ENCODE results near the gene ZFR2.

GRCh38 chr19:3808420-3809143 is 60.3 kb downstream of the ZFR2 start:
- TF ChIP-seq TCF12 (IDR thresholded peaks at IDR 0.05; ENCODE audit: low read depth, low read length) (no peak), SIN3A (conservative IDR thresholded peaks at IDR 0.05 in 1 of 2, IDR thresholded peaks at IDR 0.05 in 1 of 2; ENCODE audit: low read depth in 1 of 2, low read length in 2 of 2) (no peak), RAD21 (IDR thresholded peaks at IDR 0.05 in 1 of 2, conservative IDR thresholded peaks at IDR 0.05 in 1 of 2; ENCODE audit: low read depth in 2 of 2, low read length in 2 of 2) (no peak), SAP30 (IDR thresholded peaks at IDR 0.05; ENCODE audit: insufficient read depth, insufficient replicate concordance, low read length) (no peak), CTCF (IDR thresholded peaks at IDR 0.05; ENCODE audit: control extremely low read depth in 1 of 3, insufficient read depth in 1 of 3, low read depth in 1 of 3, low read length in 3 of 3) (no peak), POLR2A (IDR thresholded peaks at IDR 0.05; ENCODE audit: control extremely low read depth in 1 of 2, low read depth in 2 of 2, low read length in 2 of 2) (no peak), SRF (IDR thresholded peaks at IDR 0.05; ENCODE audit: low read depth, low read length) (no peak), TAF1 (IDR thresholded peaks at IDR 0.05; ENCODE audit: low read depth, low read length) (no peak), EZH2 (IDR thresholded peaks at IDR 0.05; ENCODE audit: low read depth, low read length, severe bottlenecking) (no peak), USF2 (IDR thresholded peaks at IDR 0.05; ENCODE audit: low read length) (no peak), CREB1 (IDR thresholded peaks at IDR 0.05) (no peak), HDAC6 (IDR thresholded peaks at IDR 0.05; ENCODE audit: low read depth, low read length) (no peak)

All from H1 (cell line).